Ovary (tissue), 3 donors: ENCODE data around the gene HLA-DRA.

Experiments used
- CTCF ChIP-seq, 3 donors: fragments of 450-650 bp in 2 of 3; fragments of 200-600 bp in 1 of 3; IDR thresholded peaks; one replicate each; pipeline versions ENCODE4 v1.5.1 to v1.8.0; 2016 to 2022; ENCODE audit warnings: antibody characterized with exemption in 3 of 3, mild to moderate bottlenecking in 1 of 3
- EP300 ChIP-seq: sonication (generic); formaldehyde crosslinking; IDR thresholded peaks from one replicate; pipeline ENCODE4 v1.6.1; 2017; ENCODE audit warnings: antibody characterized with exemption
- POLR2A ChIP-seq: fragments of 450-650 bp; IDR thresholded peaks from one replicate; pipeline ENCODE4 v1.6.1; 2017; ENCODE audit warnings: antibody characterized with exemption, mild to moderate bottlenecking, moderate library complexity
- donor health status: DM: no; HTN: no; CAD: no.

- TF ChIP-seq CTCF (IDR thresholded peaks at IDR 0.05) = no peak
- TF ChIP-seq EP300 = no peak
- no peak for TF ChIP-seq POLR2A
Measured at GRCh38 chr6:32462609-32463008, 22.9 kb downstream of the HLA-DRA start.
